ENCODE results near the gene ZCCHC17. TPM values are rescaled to one million over a fixed set of nuclear protein-coding genes. Genes with fewer than 3 reads are reported as not detected.

The ZCCHC17 gene
- total RNA-seq, 2 experiments from 2014 or later, result 7.3 to 7.6 TPM

GRCh38 chr1:31412732-31413404 lies 116.0 kb downstream of the ZCCHC17 start, which contains the start of gene SERINC2:
TSS of gene SERINC2 (plus strand) at chr1:31413213. CDS start at chr1:31413266, 53 bp downstream.
- peaks cover 7% of the 10 kb centered on the region for H3K4me1 Mint-ChIP-seq (ENCODE audit: low read depth)
- H3K9me3 ChIP-seq (ENCODE audit: control insufficient read depth in 1 of 2, insufficient read depth in 1 of 2, low read length in 2 of 2), result no peaks in the 10 kb centered on the region
- H3K27ac ChIP-seq (ENCODE audit: low read depth in 1 of 2, low read length in 2 of 2), result no peak within 1 kb of the TSS
- POLR2A ChIA-PET, result interaction anchor here (1.0 kb wide), 1 partner anchor 18 kb away, joined by 3 read pairs; no protein-coding TSS in a partner anchor
- TF ChIP-seq CTCF (IDR thresholded peaks at IDR 0.05), result no peak
- intact Hi-C loops (cut with DNase I, micrococcal nuclease), result no loop called here
- H3K27me3 Mint-ChIP-seq, result peaks cover 86% of the 10 kb centered on the region
- CTCF ChIA-PET, result no interaction called here
- peaks cover 18% of the 10 kb centered on the region for H3K4me1 ChIP-seq (ENCODE audit: insufficient read depth, low read length)
- H3K4me3 Mint-ChIP-seq, result peak within 1 kb of the TSS; percentile 78
- peak within 1 kb of the TSS; percentile 40 for H3K4me3 ChIP-seq (ENCODE audit: low read length)
- H3K9me3 Mint-ChIP-seq, result no peaks in the 10 kb centered on the region
- no peak within 1 kb of the TSS for H3K27ac Mint-ChIP-seq
- DNase-seq, result peak in 8 of 14 experiments; percentile 13 to 57 (median 26)
- no peaks in the 10 kb centered on the region for H3K36me3 Mint-ChIP-seq (ENCODE audit: low read depth)
- H3K36me3 ChIP-seq (ENCODE audit: insufficient read depth, low read length), result no peaks in the 10 kb centered on the region
- ATAC-seq (ENCODE audit: poor library complexity), result peak; percentile 77
- H3K27me3 ChIP-seq (ENCODE audit: control insufficient read depth in 1 of 2, insufficient read depth in 2 of 2, low read length in 2 of 2), result peaks cover 45 to 66% of the 10 kb centered on the region in 2 experiments

- no peak for TF ChIP-seq CTCF (IDR thresholded peaks at IDR 0.05)
- DNase-seq, result peak in 7 of 14 experiments; percentile 8 to 40 (median 20)
- H3K27ac ChIP-seq (ENCODE audit: low read depth in 1 of 2, low read length in 2 of 2), result no peak overlapping the region
- intact Hi-C loops (cut with DNase I, micrococcal nuclease), result no loop called here
- no peaks in the 10 kb centered on the region for H3K36me3 ChIP-seq (ENCODE audit: insufficient read depth, low read length)
- peaks cover 82% of the 10 kb centered on the region for H3K27me3 Mint-ChIP-seq
- H3K4me1 ChIP-seq (ENCODE audit: insufficient read depth, low read length), result peaks cover 18% of the 10 kb centered on the region
- H3K27me3 ChIP-seq (ENCODE audit: control insufficient read depth in 1 of 2, insufficient read depth in 2 of 2, low read length in 2 of 2), result peaks cover 45 to 66% of the 10 kb centered on the region in 2 experiments
- H3K4me3 Mint-ChIP-seq, result peak overlapping the region; percentile 76
- POLR2A ChIA-PET, result no interaction called here
- no peaks in the 10 kb centered on the region for H3K9me3 Mint-ChIP-seq
- CTCF ChIA-PET, result interaction anchor here (1.0 kb wide), 1 partner anchor 19 kb away, joined by 3 read pairs; no protein-coding TSS in a partner anchor
- peak; percentile 39 for ATAC-seq (ENCODE audit: poor library complexity)
- H3K9me3 ChIP-seq (ENCODE audit: control insufficient read depth in 1 of 2, insufficient read depth in 1 of 2, low read length in 2 of 2), result no peaks in the 10 kb centered on the region
- H3K27ac Mint-ChIP-seq, result no peak overlapping the region
- peak overlapping the region; percentile 40 for H3K4me3 ChIP-seq (ENCODE audit: low read length)
- H3K36me3 Mint-ChIP-seq (ENCODE audit: low read depth), result no peaks in the 10 kb centered on the region
- peaks cover 7% of the 10 kb centered on the region for H3K4me1 Mint-ChIP-seq (ENCODE audit: low read depth)
Measured at GRCh38 chr1:31413405-31414001, 116.7 kb downstream of the ZCCHC17 start.

Other genes starting within 250 kb of the ZCCHC17 start
- 100 to 1,000 TPM; 190 to 202 TPM for gene PUM1, start 231.3 kb upstream of the ZCCHC17 start, total RNA-seq
- not detected for gene NKAIN1, start 57.1 kb upstream of the ZCCHC17 start, total RNA-seq
- 10 to 100 TPM; 48.4 to 53.7 TPM for gene SNRNP40, start 244 bp upstream of the ZCCHC17 start, total RNA-seq
- gene FABP3, start 76.0 kb downstream of the ZCCHC17 start, total RNA-seq, result not detected
- gene SERINC2, start 116.2 kb downstream of the ZCCHC17 start, total RNA-seq, result under 1 TPM in 1 of 2 experiments, not detected in 1; 0.11 TPM

All from CD4-positive, alpha-beta T cell (primary cell).